ENCODE measurements around the gene TBC1D5. TPM values are rescaled to one million over a fixed set of nuclear protein-coding genes. Genes with fewer than 3 reads are reported as not detected.
"Not testable (repeated sequence)": the region's sequence is repeated elsewhere in the genome, so short reads cannot be mapped to it uniquely, and the experiment has no call there.

TBC1D5 gene
- total RNA-seq, 4 donors from 2014 or later: 21.3 to 86.4 (median 48.1) TPM

- Histone ChIP-seq H3K36me3 (peaks cover 0 to 10% (median 0%) of the 10 kb centered on the region in 4 donors), H3K4me3 (no peak overlapping the region), H3K9me3 (no peaks in the 10 kb centered on the region), H3K27me3 (no peaks in the 10 kb centered on the region), H3K27ac (no peak overlapping the region), H3K4me1 (no peaks in the 10 kb centered on the region)
- in situ Hi-C loops (cut with MboI; ENCODE audit: low pct_ligation_motif_present in 1 of 4, low pct_unique_long_range_greater_than_20kb in 1 of 4, low sequenced_read_pairs in 3 of 4): no loop called here
- DNase-seq: peak; percentile 50
- intact Hi-C loops (cut with DNase I; ENCODE audit: low total_unique reads): no loop called here
- TF ChIP-seq POLR2AphosphoS5 (IDR thresholded peaks at IDR 0.05): no peak
- TF ChIP-seq CTCF (IDR thresholded peaks at IDR 0.05): no peak
- TF ChIP-seq POLR2A (IDR thresholded peaks at IDR 0.05): no peak
- no peak for TF ChIP-seq EP300 (IDR thresholded peaks at IDR 0.05; ENCODE audit: low read depth)
- 65 to 71% methylated on average over 4 of the region's 4 CpGs for WGBS, 2 donors (ENCODE audit: low coverage in 1 of 2)
Observed at GRCh38 chr3:17730318-17730967, 12.0 kb downstream of the TBC1D5 start.

GRCh38 chr3:17726313-17726712, 16.1 kb downstream of the TBC1D5 start:
- DNase-seq: no peak
- Histone ChIP-seq H3K27ac (no peak overlapping the region), H3K36me3 (peaks cover 0 to 10% (median 0%) of the 10 kb centered on the region in 4 donors), H3K4me3 (no peak overlapping the region), H3K4me1 (no peaks in the 10 kb centered on the region), H3K27me3 (no peaks in the 10 kb centered on the region), H3K9me3 (no peaks in the 10 kb centered on the region)
- no peak for TF ChIP-seq POLR2AphosphoS5 (IDR thresholded peaks at IDR 0.05)
- TF ChIP-seq EP300 (IDR thresholded peaks at IDR 0.05; ENCODE audit: low read depth): no peak
- TF ChIP-seq CTCF (IDR thresholded peaks at IDR 0.05): no peak
- TF ChIP-seq POLR2A (IDR thresholded peaks at IDR 0.05): no peak
- 100% methylated on average over 1 of the region's 1 CpG for WGBS, 2 donors (ENCODE audit: low coverage in 1 of 2)
- in situ Hi-C loops (cut with MboI; ENCODE audit: low pct_ligation_motif_present in 1 of 4, low pct_unique_long_range_greater_than_20kb in 1 of 4, low sequenced_read_pairs in 3 of 4) (no loop called here), intact Hi-C loops (cut with DNase I; ENCODE audit: low total_unique reads) (no loop called here)

- H3K4me3 ChIP-seq; intact Hi-C loops (cut with DNase I; ENCODE audit: low total_unique reads); H3K36me3 ChIP-seq; DNase-seq; in situ Hi-C loops (cut with MboI; ENCODE audit: low pct_ligation_motif_present in 1 of 4, low pct_unique_long_range_greater_than_20kb in 1 of 4, low sequenced_read_pairs in 3 of 4); H3K9me3 ChIP-seq; H3K27me3 ChIP-seq; H3K4me1 ChIP-seq; H3K27ac ChIP-seq: not testable (repeated sequence)
- WGBS, 2 donors (ENCODE audit: low coverage in 1 of 2): 97 to 98% methylated on average over 5 of the region's 5 CpGs
Observed at GRCh38 chr3:17725844-17726243, 16.6 kb downstream of the TBC1D5 start.

DNA sequence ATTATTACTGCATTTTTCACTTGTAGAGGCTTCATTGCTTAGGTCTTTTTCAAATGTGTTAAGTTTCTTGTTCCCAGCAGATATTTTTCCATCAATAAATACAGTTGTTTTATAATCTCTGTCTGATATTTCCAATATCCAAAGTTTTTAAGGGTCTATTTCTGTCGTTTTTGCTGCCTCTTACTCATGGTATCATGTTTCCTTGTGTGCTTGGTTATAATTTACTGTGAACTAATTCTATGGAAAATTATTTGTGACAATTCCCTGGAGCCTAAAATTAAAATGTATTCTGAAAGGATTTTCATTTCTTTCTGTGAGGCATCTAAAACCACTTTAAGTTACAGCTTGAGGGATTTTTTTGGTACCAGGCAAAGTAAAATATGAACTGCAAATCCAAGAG, 17.5 kb downstream of the TBC1D5 start:
- Histone ChIP-seq H3K36me3 (peaks cover 0 to 10% (median 0%) of the 10 kb centered on the region in 4 donors), H3K4me3 (no peak overlapping the region), H3K9me3 (no peaks in the 10 kb centered on the region), H3K27me3 (no peaks in the 10 kb centered on the region), H3K27ac (no peak overlapping the region), H3K4me1 (peaks cover 0 to 4% (median 0%) of the 10 kb centered on the region in 4 donors)
- in situ Hi-C loops (cut with MboI; ENCODE audit: low pct_ligation_motif_present in 1 of 4, low pct_unique_long_range_greater_than_20kb in 1 of 4, low sequenced_read_pairs in 3 of 4): no loop called here
- no peak for TF ChIP-seq EP300 (IDR thresholded peaks at IDR 0.05; ENCODE audit: low read depth)
- TF ChIP-seq POLR2A (IDR thresholded peaks at IDR 0.05): no peak
- TF ChIP-seq CTCF (IDR thresholded peaks at IDR 0.05): no peak
- TF ChIP-seq POLR2AphosphoS5 (IDR thresholded peaks at IDR 0.05): no peak
- intact Hi-C loops (cut with DNase I; ENCODE audit: low total_unique reads): no loop called here
- 80 to 85% methylated on average over 1 of the region's 1 CpG for WGBS, 2 donors (ENCODE audit: low coverage in 1 of 2)
- no peak for DNase-seq

DNA sequence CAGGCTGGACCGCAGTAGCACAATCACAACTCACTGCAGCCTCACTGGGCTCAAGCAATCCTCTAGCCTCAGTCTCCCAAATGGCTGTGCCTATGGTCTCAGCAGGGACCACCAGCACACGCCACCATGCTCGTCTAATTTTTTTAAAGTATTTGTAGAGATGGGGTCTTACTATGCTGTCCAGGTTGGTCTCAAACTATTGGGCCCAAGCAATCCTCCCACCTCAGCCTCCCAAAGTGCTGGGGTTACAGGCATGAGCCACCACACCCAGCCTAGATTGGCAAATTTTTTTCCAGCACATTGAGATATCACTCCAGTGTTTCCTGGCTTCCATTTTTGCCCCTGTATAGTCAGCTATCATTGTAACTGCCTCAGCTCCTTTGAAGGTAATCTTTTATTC, 18.3 kb downstream of the TBC1D5 start:
- H3K9me3 ChIP-seq: no peaks in the 10 kb centered on the region
- H3K36me3 ChIP-seq: peaks cover 0 to 10% (median 0%) of the 10 kb centered on the region in 4 donors
- intact Hi-C loops (cut with DNase I; ENCODE audit: low total_unique reads): no loop called here
- no peaks in the 10 kb centered on the region for H3K27me3 ChIP-seq
- H3K4me1 ChIP-seq: peaks cover 0 to 4% (median 0%) of the 10 kb centered on the region in 4 donors
- in situ Hi-C loops (cut with MboI; ENCODE audit: low pct_ligation_motif_present in 1 of 4, low pct_unique_long_range_greater_than_20kb in 1 of 4, low sequenced_read_pairs in 3 of 4): no loop called here
- H3K27ac ChIP-seq: no peak overlapping the region
- DNase-seq: no peak
- TF ChIP-seq CTCF (IDR thresholded peaks at IDR 0.05) (no peak), POLR2A (IDR thresholded peaks at IDR 0.05) (no peak), EP300 (IDR thresholded peaks at IDR 0.05; ENCODE audit: low read depth) (no peak), POLR2AphosphoS5 (IDR thresholded peaks at IDR 0.05) (no peak)
- WGBS, 2 donors (ENCODE audit: low coverage in 1 of 2): 95 to 100% methylated on average over 1 to 3 of the region's 3 CpGs
- no peak overlapping the region for H3K4me3 ChIP-seq
